GM12872 (cell line): ENCODE measurements around the gene RAB7A.

Experiments
- TF ChIP-seq, protein P1 (sequence below): IDR thresholded peaks from 3 replicates; pipeline ENCODE4 v1.5.1; 2011; ENCODE audit warnings: low read depth, mild to moderate bottlenecking, low read length, moderate library complexity; ENCODE audit not compliant: insufficient read depth

RAB7A gene

DNA sequence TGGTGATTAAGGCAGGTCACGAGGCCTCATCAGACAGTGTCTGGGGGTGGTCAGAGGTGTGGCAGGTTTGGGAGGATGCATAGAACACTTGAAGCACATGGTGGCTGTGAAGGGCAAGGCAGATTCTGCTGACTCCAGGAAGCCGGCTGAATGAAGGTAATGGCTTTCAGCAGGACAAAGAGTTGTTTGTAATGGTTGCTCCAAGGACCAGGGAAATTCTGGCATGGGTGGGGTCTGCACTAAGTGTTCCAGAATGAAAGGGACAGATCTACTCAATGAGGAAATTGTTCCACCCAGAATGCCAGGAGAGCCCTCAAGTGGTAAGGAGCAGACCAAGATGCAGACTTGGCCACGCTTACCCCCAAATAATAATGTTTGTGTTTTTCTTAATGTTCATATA lies 82.7 kb downstream of the RAB7A start:
- TF ChIP-seq, protein P1, sequence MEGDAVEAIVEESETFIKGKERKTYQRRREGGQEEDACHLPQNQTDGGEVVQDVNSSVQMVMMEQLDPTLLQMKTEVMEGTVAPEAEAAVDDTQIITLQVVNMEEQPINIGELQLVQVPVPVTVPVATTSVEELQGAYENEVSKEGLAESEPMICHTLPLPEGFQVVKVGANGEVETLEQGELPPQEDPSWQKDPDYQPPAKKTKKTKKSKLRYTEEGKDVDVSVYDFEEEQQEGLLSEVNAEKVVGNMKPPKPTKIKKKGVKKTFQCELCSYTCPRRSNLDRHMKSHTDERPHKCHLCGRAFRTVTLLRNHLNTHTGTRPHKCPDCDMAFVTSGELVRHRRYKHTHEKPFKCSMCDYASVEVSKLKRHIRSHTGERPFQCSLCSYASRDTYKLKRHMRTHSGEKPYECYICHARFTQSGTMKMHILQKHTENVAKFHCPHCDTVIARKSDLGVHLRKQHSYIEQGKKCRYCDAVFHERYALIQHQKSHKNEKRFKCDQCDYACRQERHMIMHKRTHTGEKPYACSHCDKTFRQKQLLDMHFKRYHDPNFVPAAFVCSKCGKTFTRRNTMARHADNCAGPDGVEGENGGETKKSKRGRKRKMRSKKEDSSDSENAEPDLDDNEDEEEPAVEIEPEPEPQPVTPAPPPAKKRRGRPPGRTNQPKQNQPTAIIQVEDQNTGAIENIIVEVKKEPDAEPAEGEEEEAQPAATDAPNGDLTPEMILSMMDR: no peak

DNA sequence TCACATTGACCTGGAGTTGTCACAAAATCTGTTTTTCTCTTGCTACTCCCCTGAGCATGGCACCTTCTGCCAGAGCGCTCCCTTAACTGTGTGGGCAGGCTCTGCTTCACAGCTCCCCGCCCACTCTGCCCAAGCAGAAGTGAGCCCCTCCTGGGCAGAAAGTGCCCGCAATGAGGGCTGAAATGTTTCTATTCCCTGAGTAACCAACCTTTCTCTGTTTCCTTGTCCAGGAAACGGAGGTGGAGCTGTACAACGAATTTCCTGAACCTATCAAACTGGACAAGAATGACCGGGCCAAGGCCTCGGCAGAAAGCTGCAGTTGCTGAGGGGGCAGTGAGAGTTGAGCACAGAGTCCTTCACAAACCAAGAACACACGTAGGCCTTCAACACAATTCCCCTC lies 87.1 kb downstream of the RAB7A start:
- TF ChIP-seq, protein P1: no peak

DNA sequence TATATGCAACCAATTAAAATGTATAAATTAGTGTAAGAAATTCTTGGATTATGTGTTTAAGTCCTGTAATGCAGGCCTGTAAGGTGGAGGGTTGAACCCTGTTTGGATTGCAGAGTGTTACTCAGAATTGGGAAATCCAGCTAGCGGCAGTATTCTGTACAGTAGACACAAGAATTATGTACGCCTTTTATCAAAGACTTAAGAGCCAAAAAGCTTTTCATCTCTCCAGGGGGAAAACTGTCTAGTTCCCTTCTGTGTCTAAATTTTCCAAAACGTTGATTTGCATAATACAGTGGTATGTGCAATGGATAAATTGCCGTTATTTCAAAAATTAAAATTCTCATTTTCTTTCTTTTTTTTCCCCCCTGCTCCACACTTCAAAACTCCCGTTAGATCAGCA lies 88.1 kb downstream of the RAB7A start:
- TF ChIP-seq, protein P1: no peak

GRCh38 chr3:128814519-128815317 lies 88.7 kb downstream of the RAB7A start:
- TF ChIP-seq, protein P1: no peak

- TF ChIP-seq, protein P1: no peak
Measured at GRCh38 chr3:128815318-128816064, 89.5 kb downstream of the RAB7A start.

DNA sequence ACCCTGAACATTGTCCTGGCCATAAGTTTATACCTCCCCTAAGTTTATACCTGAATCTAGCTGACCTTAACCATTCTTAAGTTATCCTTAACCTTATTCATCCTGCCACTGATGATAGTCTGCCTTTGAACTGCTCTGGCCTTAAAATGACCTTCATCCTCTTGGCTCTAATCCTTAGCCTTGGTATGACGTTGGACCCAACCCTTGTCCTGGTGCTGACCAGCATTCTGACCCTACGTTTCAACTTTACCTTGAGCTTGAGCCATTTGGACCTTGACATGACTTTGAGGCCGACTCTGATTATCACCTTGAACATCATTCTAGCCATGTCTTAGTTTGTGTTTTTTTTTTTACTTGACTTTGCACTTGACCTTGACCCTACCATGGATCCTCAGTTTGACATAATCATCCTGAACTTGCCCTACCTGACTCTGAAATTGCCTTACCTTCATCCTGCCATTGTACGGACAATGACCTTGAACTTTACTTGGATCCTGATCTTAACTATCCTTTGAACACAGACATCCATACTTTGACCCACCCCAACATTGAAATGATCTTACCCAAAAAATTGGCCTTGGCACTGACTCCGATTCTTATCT lies 92.3 kb downstream of the RAB7A start:
- TF ChIP-seq, protein P1: no peak

DNA sequence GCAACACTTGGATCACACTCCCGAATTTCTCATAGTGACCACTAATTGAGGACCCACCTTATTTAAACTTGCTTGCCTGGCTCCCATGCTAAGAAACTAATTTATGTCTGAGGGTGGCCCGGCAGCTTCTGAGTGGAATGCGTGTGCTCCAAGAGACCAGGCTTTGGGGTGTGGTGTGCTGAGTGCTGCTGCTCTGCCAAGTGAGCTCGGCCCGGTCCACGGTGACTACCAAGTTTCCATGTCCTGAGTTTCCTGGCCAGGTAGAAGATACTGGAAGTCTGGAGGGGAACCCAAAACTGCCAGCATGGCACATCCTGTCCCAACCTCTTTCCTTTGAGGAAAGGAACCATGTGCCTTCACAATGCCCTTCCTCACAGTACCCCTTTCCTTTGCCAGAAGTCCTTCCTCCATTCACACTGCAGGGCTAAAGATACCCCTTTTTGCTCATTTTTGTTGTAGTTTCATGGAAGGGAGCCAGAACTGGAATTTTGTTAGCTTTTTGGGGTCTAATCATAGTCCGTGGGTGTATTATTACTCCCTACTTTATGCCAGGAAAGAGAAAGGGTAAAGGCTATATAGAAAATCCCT lies 94.4 kb downstream of the RAB7A start:
- TF ChIP-seq, protein P1: no peak
